GM21825 (cell line): ENCODE measurements around the gene PTPRZ1.

Experiments
- ATAC-seq: cut with Tn5 transposase; IDR thresholded peaks from one replicate; pipeline ENCODE4 v1.9.1; 2021; ENCODE audit warnings: mild to moderate bottlenecking, moderate library complexity; ENCODE audit not compliant: unreplicated experiment

Gene PTPRZ1

DNA sequence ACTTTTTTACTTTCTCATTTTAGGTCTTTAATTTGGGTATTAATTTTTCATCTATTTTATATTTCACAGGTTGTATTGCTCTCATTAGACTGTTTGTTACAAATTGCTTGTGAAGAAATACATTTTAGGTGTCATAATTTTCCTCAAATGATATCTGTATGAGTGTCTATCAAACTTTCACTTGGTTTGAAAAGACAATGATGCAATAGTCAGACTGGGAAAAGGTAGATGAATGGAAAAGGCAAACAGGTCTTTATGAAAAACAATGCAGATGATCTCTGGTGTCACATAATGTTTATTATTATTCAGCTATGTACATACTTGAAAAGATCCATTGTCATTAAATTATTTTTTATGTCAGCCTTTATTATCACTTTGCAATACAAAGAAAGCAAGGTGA is 80.2 kb downstream of the PTPRZ1 start:
- ATAC-seq = no peak

DNA sequence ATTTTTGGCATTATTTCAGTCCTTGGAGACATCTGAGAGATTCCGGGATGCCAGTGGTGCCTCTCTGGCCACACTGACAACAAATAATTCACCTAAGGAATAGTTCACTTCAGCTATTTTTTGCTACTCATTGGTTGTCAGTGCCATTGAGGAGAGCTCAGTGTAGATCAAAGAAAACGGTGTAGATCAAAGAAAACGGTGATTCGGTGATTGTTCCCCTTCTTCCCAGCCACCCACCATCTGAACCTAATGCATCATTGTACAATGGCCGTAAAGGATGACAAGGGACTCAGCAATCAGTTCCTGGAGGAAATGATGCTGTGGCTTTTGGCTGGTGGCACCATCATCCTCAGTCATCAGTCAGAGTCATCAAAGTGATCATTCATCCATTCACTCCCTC is 80.6 kb downstream of the PTPRZ1 start:
- no peak for ATAC-seq

DNA sequence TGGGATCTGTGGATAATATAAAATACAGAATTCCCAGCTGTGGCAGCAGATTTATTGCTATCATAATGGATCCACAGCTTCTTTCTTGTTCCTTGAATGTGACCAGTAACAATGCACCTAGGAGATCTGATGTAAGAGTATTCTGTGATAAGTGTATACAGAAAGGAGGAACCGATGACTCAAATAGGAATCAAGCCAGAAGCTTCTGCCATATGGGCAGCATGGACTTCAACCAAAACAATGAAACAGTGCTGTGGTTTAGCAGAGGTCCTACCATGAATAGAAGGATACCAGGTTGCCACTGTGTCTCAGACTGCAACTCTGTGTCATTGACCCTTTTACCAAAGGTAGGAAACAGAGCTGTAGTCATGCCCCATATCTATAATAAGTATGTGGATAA is 81.8 kb downstream of the PTPRZ1 start:
- ATAC-seq = no peak

GRCh38 chr7:121957626-121958025 is 84.7 kb downstream of the PTPRZ1 start:
- no peak for ATAC-seq

GRCh38 chr7:121960678-121961077 is 87.7 kb downstream of the PTPRZ1 start:
- ATAC-seq = no peak

- ATAC-seq = no peak
Measured at GRCh38 chr7:121961089-121961867, 88.3 kb downstream of the PTPRZ1 start.

DNA sequence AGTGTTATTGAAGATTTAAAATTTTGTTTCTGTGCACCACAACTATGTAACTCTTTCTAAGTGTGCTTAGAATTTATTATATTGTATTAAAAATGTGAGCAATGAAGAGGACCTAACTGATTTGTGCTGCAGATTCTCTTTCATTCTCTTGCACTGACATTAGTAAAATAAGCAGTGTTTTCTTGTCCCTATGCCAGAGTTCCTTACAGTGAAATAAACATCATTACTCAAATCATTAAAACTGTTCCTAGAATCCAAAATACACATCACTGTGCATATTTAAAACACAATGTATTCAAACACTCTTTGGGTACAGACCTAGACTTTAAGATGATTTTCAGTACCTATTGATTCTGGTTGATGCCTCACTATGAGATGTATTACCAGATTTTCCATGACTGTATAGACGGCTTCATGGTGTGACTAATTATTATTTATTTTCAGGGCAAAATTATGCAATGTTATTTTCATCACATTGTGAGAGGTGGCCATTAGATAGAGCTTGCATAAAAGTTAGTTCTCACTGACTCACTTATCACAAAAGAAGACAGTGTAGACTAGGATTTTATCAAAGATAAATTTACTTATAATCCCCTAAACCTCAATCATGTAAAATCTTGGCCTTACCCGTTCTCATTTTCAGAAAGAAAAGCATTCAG is 93.4 kb downstream of the PTPRZ1 start:
- ATAC-seq = no peak

DNA sequence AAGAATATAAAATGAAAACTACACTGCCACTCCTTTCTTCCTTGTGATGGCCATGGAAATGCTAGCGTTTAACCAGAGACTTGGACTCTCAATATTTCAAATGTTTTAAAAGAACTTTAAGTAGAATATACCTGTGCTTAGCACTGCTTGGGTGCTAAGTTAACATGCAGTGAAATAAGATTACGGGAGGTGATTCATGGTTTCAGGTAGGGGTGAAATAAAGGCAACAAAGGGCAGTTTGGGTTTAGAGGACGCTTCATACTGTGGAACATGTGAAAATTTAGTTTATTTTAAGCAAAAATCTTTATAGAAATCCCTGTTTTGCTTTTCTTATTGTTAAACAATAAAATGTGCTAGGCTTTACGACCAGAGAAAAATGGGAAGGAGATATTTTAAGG is 94.0 kb downstream of the PTPRZ1 start:
- no peak for ATAC-seq

- ATAC-seq = no peak
Measured at GRCh38 chr7:121985476-121986030, 112.6 kb downstream of the PTPRZ1 start.

DNA sequence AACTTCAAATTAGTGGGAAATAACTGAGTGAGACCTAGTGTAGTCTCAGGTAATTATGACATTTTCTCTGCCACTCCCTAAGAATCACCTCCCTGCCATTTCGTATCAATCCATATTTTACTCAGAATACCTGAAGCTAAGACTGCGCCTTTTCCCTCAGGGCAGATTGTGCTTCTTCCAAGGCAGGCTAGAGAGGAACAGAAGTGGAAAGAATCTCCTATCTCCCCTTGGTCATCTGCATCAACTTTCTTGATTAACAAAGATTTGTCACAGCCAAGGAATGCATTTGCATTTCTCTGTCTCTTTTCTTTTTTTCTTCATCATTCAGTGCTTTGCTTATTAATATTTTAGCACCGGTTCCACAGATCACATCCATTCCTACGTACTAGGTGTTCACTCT is 119.1 kb downstream of the PTPRZ1 start:
- no peak for ATAC-seq

- ATAC-seq = peak; percentile 85
Measured at GRCh38 chr7:121994625-121995410, 121.9 kb downstream of the PTPRZ1 start.

- no peak for ATAC-seq
Measured at GRCh38 chr7:122006687-122007086, 133.7 kb downstream of the PTPRZ1 start.

DNA sequence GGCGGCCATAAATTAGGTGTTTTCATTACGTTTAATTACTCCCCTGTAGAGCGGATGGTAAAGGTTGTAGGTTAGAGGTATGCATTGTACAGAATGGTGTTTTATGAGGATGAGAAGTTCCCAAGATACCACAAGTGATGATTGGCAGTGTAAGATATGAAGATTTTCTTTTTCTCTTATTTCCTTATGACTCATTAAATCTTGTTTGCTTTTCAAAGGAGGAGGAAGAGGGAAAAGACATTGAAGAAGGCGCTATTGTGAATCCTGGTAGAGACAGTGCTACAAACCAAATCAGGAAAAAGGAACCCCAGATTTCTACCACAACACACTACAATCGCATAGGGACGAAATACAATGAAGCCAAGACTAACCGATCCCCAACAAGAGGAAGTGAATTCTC is 137.2 kb downstream of the PTPRZ1 start:
- no peak for ATAC-seq

- ATAC-seq = no peak
Measured at GRCh38 chr7:122013065-122013464, 140.1 kb downstream of the PTPRZ1 start.

GRCh38 chr7:122013630-122014029 is 140.7 kb downstream of the PTPRZ1 start:
- no peak for ATAC-seq

DNA sequence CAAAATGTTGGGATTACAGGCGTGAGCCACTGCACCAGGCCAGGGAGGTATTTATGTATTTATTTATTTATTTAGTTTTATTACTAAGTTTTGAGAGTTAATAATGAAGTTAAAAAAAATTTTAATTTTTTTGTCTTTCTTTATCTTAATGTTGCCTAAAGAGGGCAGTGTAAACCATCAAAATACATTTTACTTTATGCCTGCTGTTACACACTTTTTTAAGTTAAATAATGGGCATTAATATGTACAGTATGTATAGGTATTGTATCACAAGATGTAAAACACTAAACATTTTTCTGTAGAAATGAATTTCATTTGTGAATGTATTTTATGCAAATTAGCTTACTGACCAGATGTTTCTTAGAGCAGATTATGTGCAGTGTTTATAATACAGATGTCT is 141.7 kb downstream of the PTPRZ1 start:
- ATAC-seq = no peak

GRCh38 chr7:122018032-122018431 is 145.1 kb downstream of the PTPRZ1 start:
- no peak for ATAC-seq

- ATAC-seq = no peak
Measured at GRCh38 chr7:122027058-122027457, 154.1 kb downstream of the PTPRZ1 start.

DNA sequence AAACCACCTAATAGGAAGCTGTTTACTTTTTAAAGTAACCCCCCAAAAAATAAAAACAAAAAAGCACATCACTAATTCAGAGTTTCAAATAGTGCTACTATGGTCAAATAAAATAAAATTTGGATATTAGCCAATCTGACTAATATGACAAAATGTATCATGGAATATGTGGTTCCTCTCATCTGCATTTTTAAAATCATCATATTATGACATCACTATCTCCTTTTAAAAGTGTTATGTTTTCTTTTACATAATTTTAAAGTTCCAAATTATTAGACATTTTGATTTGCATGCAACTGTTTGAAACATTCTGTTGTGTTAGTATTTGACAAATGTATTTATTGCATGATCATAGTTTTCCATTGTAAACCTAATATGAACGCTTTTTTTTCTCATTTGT is 160.7 kb downstream of the PTPRZ1 start:
- ATAC-seq = no peak

GRCh38 chr7:122035876-122036275 is 162.9 kb downstream of the PTPRZ1 start:
- no peak for ATAC-seq

GRCh38 chr7:122038134-122038533 is 165.2 kb downstream of the PTPRZ1 start:
- ATAC-seq = no peak
